Measurements from ENCODE around the gene PLA2G4D.

The PLA2G4D gene

DNA sequence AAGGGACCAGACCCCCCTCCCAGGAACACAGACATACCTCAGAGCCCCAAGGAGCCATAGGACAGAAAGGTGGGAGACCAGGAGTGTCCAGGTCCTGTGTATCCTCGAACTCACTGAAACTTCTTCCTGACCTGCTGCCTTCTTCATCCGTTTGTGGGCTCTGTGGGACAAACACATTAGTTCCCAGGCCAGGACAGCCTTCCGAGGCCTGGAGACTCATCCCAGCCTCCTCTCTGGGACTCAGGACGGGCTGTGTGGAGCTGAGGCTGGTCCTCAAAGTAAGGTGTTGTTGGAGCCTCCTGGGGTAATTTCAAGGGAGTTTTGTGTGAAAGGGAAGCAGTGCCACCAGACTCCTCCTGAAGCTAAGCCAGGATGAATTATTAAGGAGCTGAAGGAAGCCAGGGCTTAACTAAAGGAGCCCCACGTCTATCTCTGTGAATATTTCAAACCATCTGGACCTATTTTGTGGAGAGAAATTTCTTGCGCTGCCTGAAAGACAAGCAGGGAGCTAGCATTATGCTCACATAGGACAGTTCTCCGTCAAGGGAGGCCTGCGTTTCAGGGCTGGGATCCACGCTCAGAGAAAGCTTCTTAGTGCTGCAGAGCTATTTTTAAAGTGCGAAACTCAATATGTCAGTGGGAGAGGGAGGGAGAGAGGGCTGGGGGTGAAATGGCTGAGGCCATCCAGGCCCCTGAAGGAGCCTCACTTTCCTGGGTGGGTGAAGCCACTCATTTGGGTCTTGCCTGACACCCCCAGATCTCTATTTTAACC, 43.7 kb downstream of the PLA2G4D start:
- no peak for DNase-seq (ENCODE audit: low spot score)

- no peak for DNase-seq (ENCODE audit: low spot score)
Measured at GRCh38 chr15:42048821-42049200, 45.6 kb downstream of the PLA2G4D start.

DNA sequence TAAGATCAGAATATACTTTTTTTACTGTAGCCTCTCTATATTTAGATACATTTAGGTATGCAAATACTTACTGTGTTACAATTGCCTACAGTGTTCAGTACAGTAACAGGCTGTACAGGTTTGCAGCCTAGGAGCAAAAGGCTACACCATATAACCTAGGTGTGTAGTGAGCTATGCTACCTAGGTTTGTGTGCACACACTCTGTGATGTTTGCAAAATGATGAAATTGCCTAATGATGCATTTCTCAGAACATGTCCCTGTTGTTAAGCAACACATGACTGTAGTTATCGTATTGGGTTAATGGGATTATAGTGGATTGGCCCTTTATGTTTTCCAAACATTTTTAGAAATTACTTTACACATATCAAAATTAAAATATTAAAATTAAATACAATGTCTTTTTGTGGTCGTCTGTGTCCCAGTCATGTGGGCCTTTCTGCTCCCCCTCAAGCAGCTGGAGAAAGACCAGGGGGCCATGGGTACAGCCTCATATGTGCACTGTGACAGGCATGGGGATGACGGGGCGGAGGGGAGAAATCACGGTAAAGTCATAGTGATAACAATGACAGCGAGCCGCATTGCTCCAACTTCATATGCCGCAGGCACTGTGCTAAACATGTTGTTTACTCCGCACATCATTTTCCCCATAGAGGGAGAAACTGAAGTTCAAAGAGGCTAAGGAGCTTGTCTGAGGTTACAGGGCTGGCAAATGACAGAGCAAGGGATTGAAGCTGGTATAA, 46.1 kb downstream of the PLA2G4D start:
- no peak for DNase-seq (ENCODE audit: low spot score)

- DNase-seq (ENCODE audit: low spot score): no peak
Measured at GRCh38 chr15:42046597-42046996, 47.8 kb downstream of the PLA2G4D start.

- no peak for DNase-seq (ENCODE audit: low spot score)
Measured at GRCh38 chr15:42045211-42045615, 49.1 kb downstream of the PLA2G4D start.

GRCh38 chr15:42042602-42043400, 51.6 kb downstream of the PLA2G4D start:
- DNase-seq (ENCODE audit: low spot score): no peak

DNA sequence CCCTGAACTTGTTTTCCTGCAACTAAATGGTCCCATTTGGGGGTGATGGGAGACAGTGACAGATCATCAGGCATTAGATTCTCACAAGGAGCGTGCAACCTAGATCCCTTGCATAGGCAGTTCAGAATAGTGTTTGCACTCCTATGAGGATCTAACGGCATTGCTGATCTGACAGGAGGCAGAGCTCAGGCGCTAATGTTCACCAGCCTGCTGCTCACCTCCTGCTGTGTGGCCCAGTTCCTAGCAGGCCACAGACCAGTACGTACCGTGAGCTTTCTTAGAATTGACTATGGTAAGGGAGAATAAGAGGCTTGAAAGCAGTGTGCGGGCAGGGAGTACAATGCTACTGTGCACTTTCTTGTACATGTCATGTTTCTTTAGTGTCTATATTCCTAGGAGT, 56.0 kb downstream of the PLA2G4D start:
- DNase-seq (ENCODE audit: low spot score): no peak

GRCh38 chr15:42037656-42038055, 56.7 kb downstream of the PLA2G4D start:
- DNase-seq (ENCODE audit: low spot score): no peak

DNA sequence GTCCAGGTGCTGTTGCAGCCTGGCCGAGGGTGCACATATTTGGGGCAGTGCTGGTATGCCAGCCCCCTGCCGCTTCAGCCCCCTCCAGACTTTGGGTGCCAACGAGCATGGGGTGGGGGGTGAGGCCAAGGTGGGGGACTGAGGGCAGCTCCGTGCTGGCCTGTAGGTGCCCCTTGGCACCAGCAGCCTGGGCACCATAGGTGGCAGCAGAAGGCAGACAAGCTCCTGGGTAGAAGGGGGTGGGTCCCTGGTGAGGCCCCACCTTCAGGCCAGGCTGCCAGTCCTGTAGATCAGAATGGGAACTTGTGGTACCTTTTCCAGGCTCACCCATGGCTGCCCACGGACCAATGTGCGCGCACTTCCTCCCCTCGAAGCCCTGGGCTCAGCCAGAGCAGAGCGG, 57.4 kb downstream of the PLA2G4D start:
- DNase-seq (ENCODE audit: low spot score): no peak

DNA sequence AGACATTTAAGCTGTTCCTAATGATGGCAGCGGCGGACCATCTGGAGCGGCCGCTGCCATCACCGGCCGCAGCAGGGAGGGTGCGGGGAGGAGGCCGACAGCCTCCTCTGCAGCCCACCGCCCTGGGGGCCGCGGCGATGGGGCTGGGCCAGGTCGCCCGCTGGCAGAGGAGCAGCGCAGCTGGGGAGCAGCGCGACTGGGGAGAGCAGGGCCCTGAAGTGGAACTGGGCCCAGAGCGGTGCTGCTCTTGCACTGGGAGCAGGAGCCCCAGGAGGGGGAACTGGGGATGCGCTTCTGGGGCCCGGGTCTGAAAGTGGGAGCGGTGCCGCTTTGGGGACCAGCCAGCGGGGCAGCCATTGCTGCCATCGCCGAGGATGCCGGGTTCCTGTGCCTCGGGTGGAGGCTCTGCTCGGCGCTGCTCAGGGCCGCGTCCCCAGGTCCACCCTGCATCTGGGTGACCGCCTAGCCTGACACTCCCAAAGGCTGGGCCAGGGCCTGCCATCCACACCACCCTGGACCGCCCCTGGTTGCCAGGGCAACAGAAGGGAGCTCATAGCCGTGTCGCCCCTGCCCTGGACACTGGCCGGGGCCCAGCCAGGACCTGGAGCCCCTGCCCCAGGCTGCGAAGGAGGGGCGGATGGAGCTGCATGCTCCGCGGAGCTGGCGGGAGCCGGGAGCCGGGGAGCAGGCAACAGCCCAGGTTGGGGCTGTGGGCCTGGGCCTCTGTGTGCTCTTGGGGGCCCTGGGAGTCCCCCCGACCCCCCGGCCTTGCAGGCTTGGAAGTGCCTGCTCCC, 58.1 kb downstream of the PLA2G4D start:
- DNase-seq (ENCODE audit: low spot score): no peak

- no peak for DNase-seq (ENCODE audit: low spot score)
Measured at GRCh38 chr15:42035435-42035761, 59.0 kb downstream of the PLA2G4D start.

DNA sequence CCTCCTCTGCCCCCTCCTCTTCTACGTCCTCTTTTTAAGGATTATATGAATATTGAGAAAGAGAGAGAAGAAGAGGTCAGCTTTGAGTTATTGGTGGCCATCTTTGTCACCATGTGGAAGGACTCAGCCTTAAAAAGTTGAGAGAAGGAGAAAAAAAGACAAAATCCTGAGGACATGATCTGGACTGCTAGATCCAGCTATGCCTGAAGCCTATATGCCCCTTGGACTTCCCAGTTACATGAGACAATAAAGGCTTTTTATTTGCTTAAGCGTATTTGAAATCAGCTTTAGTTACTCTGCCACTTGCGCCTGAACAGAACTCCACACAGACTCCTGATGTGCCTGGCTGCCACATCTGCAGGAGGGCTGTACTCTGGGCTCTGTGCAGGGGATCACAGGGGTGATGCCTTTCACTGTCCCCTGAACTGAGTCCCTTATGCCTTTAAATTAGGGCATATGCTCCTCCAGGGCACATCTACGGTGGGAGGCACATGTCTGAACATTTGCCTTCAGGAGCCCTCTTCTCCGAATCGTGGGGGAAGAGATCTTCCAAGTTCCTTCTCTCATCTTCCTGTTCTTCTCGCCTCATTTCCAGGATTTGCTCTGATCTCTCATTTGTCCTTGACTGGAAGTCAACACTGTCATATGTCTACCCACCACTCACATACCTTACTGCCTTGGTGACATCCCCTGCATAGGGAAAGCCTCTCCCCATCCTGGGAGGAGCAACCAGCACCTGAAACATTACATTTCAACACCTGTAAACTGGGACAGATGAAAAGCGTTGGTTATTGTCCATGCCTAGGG, 59.5 kb downstream of the PLA2G4D start:
- no peak for DNase-seq (ENCODE audit: low spot score)

DNA sequence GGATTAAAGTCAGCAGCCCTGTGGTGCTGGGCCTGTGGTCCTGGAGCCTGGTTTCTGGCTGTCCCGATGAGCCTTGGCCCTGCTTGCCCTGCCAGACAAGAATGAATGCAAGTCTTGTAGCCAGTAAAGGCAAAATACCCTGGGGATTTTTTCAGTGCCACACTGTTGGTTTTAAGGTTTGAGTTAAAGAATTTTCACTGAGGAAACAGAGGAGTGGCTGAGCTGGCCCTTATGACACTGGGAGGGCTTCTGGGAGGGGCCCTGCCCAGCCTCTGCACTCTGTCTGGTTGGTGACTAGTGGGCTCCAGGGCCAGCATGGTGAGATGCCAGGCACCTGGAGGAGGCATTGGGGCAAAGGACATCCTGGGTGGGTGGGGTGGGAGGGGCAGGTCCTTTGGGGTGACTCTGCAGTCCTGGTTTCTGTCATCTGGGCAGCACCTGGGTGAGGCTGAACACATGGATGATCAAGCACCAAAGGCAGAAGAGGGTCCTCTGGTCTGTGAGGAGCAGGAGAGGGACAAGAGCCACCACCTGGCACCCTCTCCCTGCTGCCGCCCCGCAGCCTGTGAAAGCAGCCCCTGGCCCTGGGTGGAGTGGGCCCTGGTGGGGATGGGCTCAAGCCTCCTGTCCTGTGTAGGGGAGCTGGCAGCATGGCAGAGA, 61.0 kb downstream of the PLA2G4D start:
- no peak for DNase-seq (ENCODE audit: low spot score)

- no peak for DNase-seq (ENCODE audit: low spot score)
Measured at GRCh38 chr15:42032376-42033213, 61.8 kb downstream of the PLA2G4D start.

GRCh38 chr15:42031198-42031915, 63.0 kb downstream of the PLA2G4D start:
- DNase-seq (ENCODE audit: low spot score): no peak

DNA sequence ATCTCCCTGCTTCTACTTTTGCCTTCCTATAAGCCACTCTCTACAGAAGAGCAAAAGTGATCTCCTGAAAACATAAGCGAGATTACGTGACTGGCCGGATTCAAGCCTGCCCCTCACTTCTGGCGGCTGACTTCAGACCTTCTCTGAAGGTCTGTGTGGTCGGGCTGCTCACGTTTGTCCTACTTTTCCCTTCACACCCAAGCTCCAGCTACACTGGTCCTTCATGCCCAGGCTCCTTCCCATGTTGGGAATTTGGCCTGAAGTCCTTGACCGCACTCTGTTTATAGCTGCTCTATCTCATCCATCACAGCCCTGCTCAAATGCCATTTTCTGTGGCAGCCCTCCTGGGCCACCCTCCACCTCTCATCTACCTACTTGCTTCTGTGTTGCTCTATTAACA, 66.8 kb downstream of the PLA2G4D start:
- DNase-seq (ENCODE audit: low spot score): no peak

- DNase-seq (ENCODE audit: low spot score): no peak
Measured at GRCh38 chr15:42024303-42024702, 70.1 kb downstream of the PLA2G4D start.

DNA sequence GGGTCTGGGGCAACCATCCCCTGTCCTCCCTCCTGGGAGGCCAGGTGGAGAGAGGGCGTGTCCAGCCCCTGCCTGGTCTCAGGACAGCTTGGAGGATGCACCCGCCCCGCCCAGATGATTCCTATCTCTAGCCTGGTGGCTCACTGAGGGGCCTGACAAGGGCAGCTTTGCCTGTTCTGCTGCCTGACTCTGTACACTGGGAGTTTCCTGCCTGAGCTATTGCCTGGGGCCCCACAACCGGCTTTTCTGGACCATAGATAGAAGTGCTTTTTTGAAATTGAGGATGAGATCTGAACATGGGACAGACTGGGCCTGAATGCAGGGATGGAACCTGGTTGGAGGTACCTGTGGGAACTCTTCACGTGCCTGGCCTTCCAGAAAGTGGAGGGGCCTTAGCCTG, 72.8 kb downstream of the PLA2G4D start:
- DNase-seq (ENCODE audit: low spot score): no peak

- no peak for DNase-seq (ENCODE audit: low spot score)
Measured at GRCh38 chr15:42020713-42021273, 73.6 kb downstream of the PLA2G4D start, which contains the start of gene PLA2G4E. Gene PLA2G4E (minus strand): TSS chr15:42021042. CDS start chr15:42021030, 12 bp downstream.
